ENCODE measurements around the gene GRK2. TPM values are rescaled to one million over a fixed set of nuclear protein-coding genes. Genes with fewer than 3 reads are reported as not detected.

The GRK2 gene
- total RNA-seq, 3 donors from 2014 or later: 41.1 to 52.8 (median 52.1) TPM

DNA sequence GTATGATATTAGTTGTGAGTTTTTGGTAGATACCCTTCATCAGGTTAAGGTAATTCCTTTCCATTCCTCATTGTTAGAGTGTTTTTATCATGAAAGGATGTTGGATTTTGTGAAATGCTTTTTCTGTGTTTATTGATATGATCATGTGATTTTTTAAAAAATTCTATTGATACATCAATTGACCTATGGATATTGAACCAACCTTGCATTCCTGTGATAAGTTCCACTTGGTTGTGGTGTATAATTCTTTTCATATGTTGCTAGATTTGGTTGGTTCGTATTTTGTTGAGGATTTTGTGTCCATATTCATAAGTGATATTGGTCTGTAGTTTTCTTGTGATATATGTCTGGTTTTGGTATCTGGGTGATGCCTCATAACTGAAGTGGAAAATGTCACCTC lies 29.6 kb downstream of the GRK2 start:
- Histone ChIP-seq H3K4me3 (no peak overlapping the region), H3K9me3 (peaks cover 0 to 11% of the 10 kb centered on the region in 2 donors), H3K4me1 (no peaks in the 10 kb centered on the region), H3K36me3 (no peaks in the 10 kb centered on the region), H3K27me3 (no peaks in the 10 kb centered on the region), H3K27ac (no peak overlapping the region)
- DNase-seq (ENCODE audit: low spot score in 2 of 2): no peak
- TF ChIP-seq POLR2A (IDR thresholded peaks at IDR 0.05) (no peak), POLR2AphosphoS5 (IDR thresholded peaks at IDR 0.05) (no peak)
- TF ChIP-seq, protein P1, sequence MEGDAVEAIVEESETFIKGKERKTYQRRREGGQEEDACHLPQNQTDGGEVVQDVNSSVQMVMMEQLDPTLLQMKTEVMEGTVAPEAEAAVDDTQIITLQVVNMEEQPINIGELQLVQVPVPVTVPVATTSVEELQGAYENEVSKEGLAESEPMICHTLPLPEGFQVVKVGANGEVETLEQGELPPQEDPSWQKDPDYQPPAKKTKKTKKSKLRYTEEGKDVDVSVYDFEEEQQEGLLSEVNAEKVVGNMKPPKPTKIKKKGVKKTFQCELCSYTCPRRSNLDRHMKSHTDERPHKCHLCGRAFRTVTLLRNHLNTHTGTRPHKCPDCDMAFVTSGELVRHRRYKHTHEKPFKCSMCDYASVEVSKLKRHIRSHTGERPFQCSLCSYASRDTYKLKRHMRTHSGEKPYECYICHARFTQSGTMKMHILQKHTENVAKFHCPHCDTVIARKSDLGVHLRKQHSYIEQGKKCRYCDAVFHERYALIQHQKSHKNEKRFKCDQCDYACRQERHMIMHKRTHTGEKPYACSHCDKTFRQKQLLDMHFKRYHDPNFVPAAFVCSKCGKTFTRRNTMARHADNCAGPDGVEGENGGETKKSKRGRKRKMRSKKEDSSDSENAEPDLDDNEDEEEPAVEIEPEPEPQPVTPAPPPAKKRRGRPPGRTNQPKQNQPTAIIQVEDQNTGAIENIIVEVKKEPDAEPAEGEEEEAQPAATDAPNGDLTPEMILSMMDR (IDR thresholded peaks at IDR 0.05): no peak
- intact Hi-C loops (cut with DNase I; ENCODE audit: low total_unique reads): no loop called here

DNA sequence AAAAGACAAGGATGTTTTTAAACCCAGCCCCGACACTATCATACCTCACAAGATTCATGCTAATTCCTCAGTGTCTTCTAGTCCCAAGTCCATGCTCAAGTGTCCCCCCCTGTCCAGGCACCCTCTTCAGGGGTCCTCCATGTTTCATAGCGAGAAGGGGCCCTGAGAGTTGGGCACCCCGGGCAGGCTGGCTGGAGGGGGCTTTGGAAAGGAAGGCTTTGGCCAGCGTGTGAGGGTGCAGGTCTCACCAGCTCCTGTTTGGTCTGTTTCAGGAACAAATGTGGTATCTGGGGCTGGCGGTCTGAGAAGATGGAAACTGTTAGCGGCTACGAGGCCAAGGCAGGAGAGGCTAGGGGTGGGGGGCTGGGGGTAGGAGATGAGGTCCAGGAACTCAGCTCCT lies 32.5 kb downstream of the GRK2 start:
- peaks cover 0 to 5% of the 10 kb centered on the region in 2 donors for H3K4me1 ChIP-seq
- TF ChIP-seq, protein P1 (IDR thresholded peaks at IDR 0.05): no peak
- TF ChIP-seq POLR2AphosphoS5 (IDR thresholded peaks at IDR 0.05): no peak
- TF ChIP-seq POLR2A (IDR thresholded peaks at IDR 0.05): no peak
- no peak overlapping the region for H3K4me3 ChIP-seq
- H3K27ac ChIP-seq: no peak overlapping the region
- H3K27me3 ChIP-seq: no peaks in the 10 kb centered on the region
- intact Hi-C loops (cut with DNase I; ENCODE audit: low total_unique reads): no loop called here
- DNase-seq (ENCODE audit: low spot score in 2 of 2): no peak
- peaks cover 0 to 11% of the 10 kb centered on the region in 2 donors for H3K9me3 ChIP-seq
- H3K36me3 ChIP-seq: no peaks in the 10 kb centered on the region

DNA sequence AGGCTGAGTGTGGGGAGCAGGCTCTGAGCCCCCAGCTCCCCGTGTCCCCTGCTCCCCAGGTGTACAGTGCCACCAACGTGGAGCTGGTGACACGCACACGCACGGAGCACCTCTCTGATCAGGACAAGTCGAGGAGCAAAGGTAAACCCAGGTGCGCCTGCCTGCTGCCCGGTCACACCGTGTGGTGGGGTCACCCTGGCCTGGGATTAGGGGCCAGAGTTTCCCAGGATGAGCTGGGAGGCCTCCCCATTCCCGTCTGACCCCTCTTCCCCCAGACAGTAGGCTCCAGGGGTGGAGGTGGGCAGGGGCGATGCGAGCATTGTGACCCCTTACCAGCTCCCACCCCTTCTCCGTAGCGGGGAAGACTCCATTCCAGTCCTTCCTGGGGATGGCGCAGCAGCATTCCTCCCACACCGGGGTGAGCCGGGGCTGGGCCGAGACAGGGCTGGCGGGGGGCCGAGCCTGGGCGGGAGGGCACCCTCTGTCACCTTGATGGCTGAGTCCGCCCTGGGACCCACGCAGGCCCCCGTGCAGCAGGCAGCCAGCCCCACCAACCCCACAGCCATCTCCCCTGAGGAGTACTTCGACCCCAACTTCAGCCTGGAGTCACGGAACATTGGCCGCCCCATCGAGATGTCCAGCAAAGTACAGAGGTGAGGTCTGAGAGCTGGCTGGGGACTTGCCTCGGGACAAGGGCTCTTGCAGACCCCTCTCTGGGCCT lies 33.4 kb downstream of the GRK2 start:
- Histone ChIP-seq H3K27ac (no peak overlapping the region), H3K9me3 (peaks cover 0 to 11% of the 10 kb centered on the region in 2 donors), H3K27me3 (no peaks in the 10 kb centered on the region), H3K4me1 (peaks cover 0 to 7% of the 10 kb centered on the region in 2 donors), H3K4me3 (no peak overlapping the region), H3K36me3 (no peaks in the 10 kb centered on the region)
- DNase-seq (ENCODE audit: low spot score in 2 of 2): no peak
- TF ChIP-seq, protein P1 (IDR thresholded peaks at IDR 0.05): no peak
- intact Hi-C loops (cut with DNase I; ENCODE audit: low total_unique reads): no loop called here

DNA sequence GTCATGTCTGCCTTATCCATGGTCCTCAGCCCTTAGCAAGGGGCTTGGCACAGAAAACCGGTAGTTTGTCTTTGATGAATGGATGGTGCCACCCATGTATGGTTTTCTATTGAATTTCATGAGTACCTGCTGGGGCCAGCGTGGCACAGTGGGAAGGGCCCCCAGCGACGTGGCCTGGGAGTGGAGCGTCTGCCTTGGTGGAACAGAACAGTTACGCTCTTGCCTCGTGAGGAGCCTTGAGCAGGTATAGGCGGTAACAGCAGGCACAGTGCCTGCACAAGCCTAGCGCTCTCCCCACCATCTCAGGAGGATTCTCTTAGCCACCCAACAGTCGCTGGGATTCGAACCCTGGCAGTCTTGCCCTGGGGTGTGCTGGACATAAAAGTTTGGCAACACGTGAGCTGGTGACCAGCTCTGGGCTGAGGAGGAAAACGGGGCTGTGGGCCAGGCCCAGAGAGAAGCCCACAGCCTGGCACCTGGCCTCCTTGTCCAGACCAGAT lies 34.0 kb downstream of the GRK2 start:
- intact Hi-C loops (cut with DNase I; ENCODE audit: low total_unique reads): no loop called here

More for the DNA sequence above, 34.0 kb downstream of the GRK2 start:
- no peak for TF ChIP-seq POLR2AphosphoS5 (IDR thresholded peaks at IDR 0.05)
- TF ChIP-seq, protein P1 (IDR thresholded peaks at IDR 0.05): no peak
- no peak for TF ChIP-seq POLR2A (IDR thresholded peaks at IDR 0.05)
- H3K9me3 ChIP-seq: peaks cover 0 to 10% of the 10 kb centered on the region in 2 donors
- H3K4me3 ChIP-seq: no peak overlapping the region
- no peaks in the 10 kb centered on the region for H3K27me3 ChIP-seq
- peaks cover 0 to 10% of the 10 kb centered on the region in 2 donors for H3K4me1 ChIP-seq
- DNase-seq (ENCODE audit: low spot score in 2 of 2): no peak
- H3K36me3 ChIP-seq: no peaks in the 10 kb centered on the region
- H3K27ac ChIP-seq: no peak overlapping the region
